Measurements from ENCODE around the gene SORCS1.

GRCh38 chr10:106956216-106956915 is 208.1 kb downstream of the SORCS1 start:
- TF ChIP-seq, protein P1, sequence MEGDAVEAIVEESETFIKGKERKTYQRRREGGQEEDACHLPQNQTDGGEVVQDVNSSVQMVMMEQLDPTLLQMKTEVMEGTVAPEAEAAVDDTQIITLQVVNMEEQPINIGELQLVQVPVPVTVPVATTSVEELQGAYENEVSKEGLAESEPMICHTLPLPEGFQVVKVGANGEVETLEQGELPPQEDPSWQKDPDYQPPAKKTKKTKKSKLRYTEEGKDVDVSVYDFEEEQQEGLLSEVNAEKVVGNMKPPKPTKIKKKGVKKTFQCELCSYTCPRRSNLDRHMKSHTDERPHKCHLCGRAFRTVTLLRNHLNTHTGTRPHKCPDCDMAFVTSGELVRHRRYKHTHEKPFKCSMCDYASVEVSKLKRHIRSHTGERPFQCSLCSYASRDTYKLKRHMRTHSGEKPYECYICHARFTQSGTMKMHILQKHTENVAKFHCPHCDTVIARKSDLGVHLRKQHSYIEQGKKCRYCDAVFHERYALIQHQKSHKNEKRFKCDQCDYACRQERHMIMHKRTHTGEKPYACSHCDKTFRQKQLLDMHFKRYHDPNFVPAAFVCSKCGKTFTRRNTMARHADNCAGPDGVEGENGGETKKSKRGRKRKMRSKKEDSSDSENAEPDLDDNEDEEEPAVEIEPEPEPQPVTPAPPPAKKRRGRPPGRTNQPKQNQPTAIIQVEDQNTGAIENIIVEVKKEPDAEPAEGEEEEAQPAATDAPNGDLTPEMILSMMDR (IDR thresholded peaks at IDR 0.05): no peak
- TF ChIP-seq POLR2A (IDR thresholded peaks at IDR 0.05): no peak
